Measurements from ENCODE around the gene RNASE13. TPM values are rescaled to one million over a fixed set of nuclear protein-coding genes. Genes with fewer than 3 reads are reported as not detected.

Gene RNASE13
- total RNA-seq, 1 experiment from 2014 or later: not detected

- no peak overlapping the region for H2AFZ ChIP-seq (ENCODE audit: low read length)
- no peak overlapping the region for H3K4me2 ChIP-seq (ENCODE audit: insufficient read depth, insufficient read length, low read length)
- no peaks in the 10 kb centered on the region for H3K9me3 ChIP-seq (ENCODE audit: control insufficient read depth, low read depth, low read length)
- no peak overlapping the region for H4K5ac ChIP-seq (ENCODE audit: insufficient read length, low read depth, low read length)
- H3K4me1 ChIP-seq (ENCODE audit: insufficient read depth, low read length): peaks cover 5% of the 10 kb centered on the region
- no peak overlapping the region for H3K18ac ChIP-seq (ENCODE audit: insufficient read length, low read depth, low read length)
- Mint-ChIP-seq H3K27me3 (ENCODE audit: low read depth) (peaks cover 32% of the 10 kb centered on the region), H3K27ac (no peak overlapping the region), H3K36me3 (ENCODE audit: insufficient read depth in 1 of 3, low read depth in 3 of 3) (no peaks in the 10 kb centered on the region), H3K4me1 (peaks cover 24 to 26% of the 10 kb centered on the region in 2 experiments), H3K9me3 (no peaks in the 10 kb centered on the region), H3K4me3 (peak overlapping the region in 1 of 2 experiments; percentile 4; a peak in 1 of 5 replicates)
- H3K79me1 ChIP-seq (ENCODE audit: insufficient read depth, low read depth, low read length, poor library complexity, severe bottlenecking): no peaks in the 10 kb centered on the region
- no peak overlapping the region for H2AK5ac ChIP-seq (ENCODE audit: insufficient read length, low read length)
- H3K23ac ChIP-seq (ENCODE audit: insufficient read length, low read depth, low read length): no peak overlapping the region
- no peak overlapping the region for H2BK120ac ChIP-seq (ENCODE audit: low read depth, low read length, poor library complexity, severe bottlenecking)
- no peak overlapping the region for H4K91ac ChIP-seq (ENCODE audit: insufficient read length, low read depth, low read length)
- no peak overlapping the region for H3K56ac ChIP-seq (ENCODE audit: insufficient read length, low read depth, low read length)
- no peaks in the 10 kb centered on the region for H3K27me3 ChIP-seq (ENCODE audit: insufficient read depth, low read length)
- H3K14ac ChIP-seq (ENCODE audit: insufficient read depth, low read length): no peak overlapping the region
- no peak overlapping the region for H2BK15ac ChIP-seq (ENCODE audit: low read depth, low read length)
- no peak overlapping the region for H3K9ac ChIP-seq (ENCODE audit: extremely low read depth, insufficient read length, low read length)
- WGBS (ENCODE audit: extremely low coverage, insufficient read length, low lambda C conversion rate): no CpG with 5 or more reads among the region's 8 CpGs
- H4K8ac ChIP-seq (replicated peaks; ENCODE audit: insufficient read length, low read depth, low read length): no peak overlapping the region
- no peak overlapping the region for H3K27ac ChIP-seq (ENCODE audit: insufficient read length, low read depth, low read length)
- H3K79me2 ChIP-seq (ENCODE audit: insufficient read depth, low read length): no peaks in the 10 kb centered on the region
- no peak overlapping the region for H3K4ac ChIP-seq (ENCODE audit: low read depth, low read length)
- no peak overlapping the region for H2BK20ac ChIP-seq (ENCODE audit: low read depth, low read length, poor library complexity, severe bottlenecking)
- H4K20me1 ChIP-seq (ENCODE audit: control insufficient read depth, insufficient read depth, insufficient read length): no peaks in the 10 kb centered on the region
- DNase-seq: no peak
- no peaks in the 10 kb centered on the region for H3K23me2 ChIP-seq (ENCODE audit: insufficient read length, low read depth, low read length, poor library complexity, severe bottlenecking)
- no peak overlapping the region for H3T11ph ChIP-seq (ENCODE audit: low read length)
- TF ChIP-seq CTCF (conservative IDR thresholded peaks at IDR 0.05): peak; percentile 7; the same call in 1 of the 3 replicates
- H2BK5ac ChIP-seq (ENCODE audit: insufficient read length, low read length): no peak overlapping the region
- H2BK12ac ChIP-seq (ENCODE audit: insufficient read length, low read depth, low read length): no peak overlapping the region
Observed at GRCh38 chr14:21040370-21040925, 5.8 kb upstream of the RNASE13 start.
